Raji (cell line): ENCODE measurements around the gene ABHD8.

Experiments
- POLR2A ChIP-seq: IDR thresholded peaks from 2 replicates; pipeline ENCODE4 v1.6.1; 2011; ENCODE audit warnings: low read depth, low read length, control low read depth; ENCODE audit not compliant: insufficient read depth

ABHD8 gene

GRCh38 chr19:17328517-17329365, 25.5 kb upstream of the ABHD8 start:
- no peak for TF ChIP-seq POLR2A

GRCh38 chr19:17327654-17328516, 24.7 kb upstream of the ABHD8 start:
- no peak for TF ChIP-seq POLR2A

- no peak for TF ChIP-seq POLR2A
These were observed 23.9 kb upstream of the ABHD8 start for GRCh38 chr19:17327068-17327653.

DNA sequence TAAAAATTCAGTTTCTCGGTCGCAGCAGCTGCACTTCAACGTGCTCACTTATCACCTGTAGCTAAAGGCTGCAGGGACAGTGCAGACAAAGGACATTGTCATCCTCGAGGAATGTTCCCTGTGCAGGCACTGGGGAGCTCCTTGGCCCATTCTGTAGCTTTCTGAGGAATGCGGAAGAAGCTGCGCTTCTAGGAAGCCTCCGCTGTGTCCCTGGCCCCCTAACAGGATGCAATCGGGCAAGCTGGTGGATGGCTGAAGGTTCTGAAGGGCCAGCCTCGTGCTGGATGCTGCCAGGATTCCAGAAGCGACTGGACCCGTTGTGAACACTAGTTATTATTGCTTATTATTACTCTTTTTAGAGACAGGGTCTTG, 23.4 kb upstream of the ABHD8 start:
- TF ChIP-seq POLR2A, result no peak

GRCh38 chr19:17325881-17326594, 22.8 kb upstream of the ABHD8 start:
- no peak for TF ChIP-seq POLR2A

DNA sequence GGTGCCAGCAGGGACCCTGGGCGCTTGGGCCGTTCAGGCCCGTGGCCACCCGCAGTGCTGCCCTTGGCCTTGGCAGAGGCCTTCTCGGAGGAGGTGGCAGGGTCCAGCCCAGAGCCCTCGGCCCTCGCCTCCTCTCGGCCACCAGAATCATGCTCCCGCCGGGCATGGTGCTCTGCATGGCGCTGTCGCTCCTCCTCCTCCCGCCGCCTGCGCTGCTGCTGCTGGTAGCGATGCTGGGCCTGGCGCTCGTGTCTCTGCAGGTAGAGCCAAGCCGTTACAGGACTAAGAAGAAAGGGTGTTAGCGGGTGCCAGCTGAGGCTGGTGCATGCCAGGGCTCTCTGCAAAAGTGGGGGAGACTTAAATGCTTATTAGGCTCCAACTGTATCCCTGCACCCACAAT, 21.9 kb upstream of the ABHD8 start:
- no peak for TF ChIP-seq POLR2A

- TF ChIP-seq POLR2A, result no peak
These were observed 21.3 kb upstream of the ABHD8 start for GRCh38 chr19:17324357-17325114.

GRCh38 chr19:17323964-17324332, 20.7 kb upstream of the ABHD8 start:
- TF ChIP-seq POLR2A, result no peak

DNA sequence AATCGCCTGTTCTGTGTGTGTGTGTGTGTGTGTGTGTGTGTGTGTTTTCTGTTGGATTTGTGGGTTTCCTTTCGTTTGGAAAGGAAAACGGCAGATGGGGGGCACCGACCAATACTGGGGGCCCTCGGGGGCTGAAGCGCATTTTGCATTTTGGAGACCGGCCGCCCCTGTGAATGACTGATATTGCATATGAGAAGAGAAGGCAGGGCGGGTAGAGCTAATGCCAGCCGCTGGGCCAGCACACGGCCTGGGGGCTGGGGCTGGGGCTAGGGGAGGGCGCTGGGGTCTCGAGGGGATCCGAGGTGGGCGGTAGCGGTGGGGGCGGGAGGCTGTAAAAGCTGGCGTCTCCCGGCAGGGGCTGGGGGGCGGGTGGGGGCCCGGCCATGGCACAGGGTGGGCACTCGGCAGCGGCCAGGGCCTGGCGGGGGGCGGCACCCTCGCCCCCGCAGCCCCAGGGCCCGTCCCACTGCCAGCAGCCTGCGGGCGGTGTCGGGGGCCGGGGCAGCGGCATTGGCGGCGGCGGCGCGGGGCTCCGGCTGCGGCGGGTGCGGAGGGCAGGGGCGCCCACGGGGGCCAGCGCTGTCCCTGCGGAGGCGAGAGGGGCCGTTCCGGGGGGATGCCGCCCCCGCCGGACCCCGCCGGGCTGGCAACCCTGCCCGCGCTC, 20.2 kb upstream of the ABHD8 start:
- no peak for TF ChIP-seq POLR2A

GRCh38 chr19:17322854-17323253, 19.6 kb upstream of the ABHD8 start:
- no peak for TF ChIP-seq POLR2A

GRCh38 chr19:17321655-17322489, 18.6 kb upstream of the ABHD8 start:
- no peak for TF ChIP-seq POLR2A

DNA sequence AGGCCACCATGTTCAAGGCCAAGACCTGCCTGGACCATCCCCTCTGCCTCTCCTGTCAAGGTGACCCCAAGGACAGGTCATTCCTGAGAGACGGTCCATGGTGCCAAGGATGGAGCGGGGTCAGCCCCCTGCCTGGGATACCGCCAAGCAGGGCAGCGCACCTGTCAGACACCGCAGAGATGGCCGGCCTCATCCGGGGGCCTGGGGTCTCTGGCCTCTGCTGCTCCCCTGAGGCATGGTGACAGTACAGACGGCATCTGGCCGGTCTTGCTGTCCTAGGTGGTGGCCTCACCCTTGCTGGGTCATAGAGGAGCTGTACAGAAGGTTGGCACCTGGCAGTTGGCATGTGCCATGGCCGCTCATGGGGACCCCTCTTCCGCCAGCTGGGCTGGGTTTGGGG, 17.2 kb upstream of the ABHD8 start:
- TF ChIP-seq POLR2A, result no peak
